NCI-H446 treated with DMSO at 0.1 percent for 48 hours (cell line): ENCODE data around the gene FCAMR.
A peak's percentile ranks its signal among the peaks of the same experiment; 100 is the strongest.
"Not testable (repeated sequence)": the region's sequence is repeated elsewhere in the genome, so short reads cannot be mapped to it uniquely, and the experiment has no call there.

ENCODE experiments used
- DNase-seq: peaks from one replicate; lab custom pipeline; 2025; lab: John Stamatoyannopoulos, UW

Gene FCAMR

GRCh38 chr1:206933333-206933945 lies 36.8 kb downstream of the FCAMR start:
- DNase-seq: no peak

DNA sequence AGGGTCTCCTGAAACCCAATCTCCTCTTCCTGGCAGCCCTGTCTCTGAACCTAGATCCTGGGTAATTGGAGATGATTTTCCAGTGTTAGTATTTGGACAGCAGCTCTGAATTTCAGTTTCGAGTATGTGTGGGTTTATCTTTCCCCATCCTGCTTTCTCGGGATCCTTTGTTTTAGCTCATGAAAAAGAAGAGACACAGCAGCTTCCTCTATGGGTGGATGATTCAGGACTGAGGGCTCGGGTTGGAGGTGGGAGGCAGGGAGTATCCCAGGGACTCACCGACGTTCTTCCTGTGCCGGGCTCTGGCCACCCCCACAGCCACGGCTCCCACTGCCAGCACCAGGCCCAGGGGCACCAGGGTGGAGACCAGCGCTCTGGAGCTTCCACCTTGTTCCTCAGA lies 38.1 kb downstream of the FCAMR start:
- no peak for DNase-seq

DNA sequence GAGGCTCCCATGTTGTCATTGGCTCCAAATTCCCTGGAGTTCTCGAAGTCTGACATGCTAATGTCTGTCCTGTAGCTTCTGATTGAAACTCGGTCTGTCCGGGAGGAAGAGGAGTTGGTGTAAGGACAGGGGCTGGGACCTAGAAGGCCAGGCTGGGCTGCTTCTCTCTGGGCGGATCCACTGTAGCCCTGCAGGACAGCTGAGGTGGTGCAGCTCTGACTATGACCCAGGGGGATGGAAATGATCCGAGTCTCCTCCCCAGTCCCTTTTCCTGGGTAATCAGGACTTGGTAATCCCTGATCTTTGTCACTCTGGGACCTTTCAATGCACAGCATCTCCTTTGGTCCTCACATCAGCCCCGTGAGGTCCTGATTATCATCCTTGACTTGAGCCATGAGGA lies 38.6 kb downstream of the FCAMR start:
- no peak for DNase-seq

DNA sequence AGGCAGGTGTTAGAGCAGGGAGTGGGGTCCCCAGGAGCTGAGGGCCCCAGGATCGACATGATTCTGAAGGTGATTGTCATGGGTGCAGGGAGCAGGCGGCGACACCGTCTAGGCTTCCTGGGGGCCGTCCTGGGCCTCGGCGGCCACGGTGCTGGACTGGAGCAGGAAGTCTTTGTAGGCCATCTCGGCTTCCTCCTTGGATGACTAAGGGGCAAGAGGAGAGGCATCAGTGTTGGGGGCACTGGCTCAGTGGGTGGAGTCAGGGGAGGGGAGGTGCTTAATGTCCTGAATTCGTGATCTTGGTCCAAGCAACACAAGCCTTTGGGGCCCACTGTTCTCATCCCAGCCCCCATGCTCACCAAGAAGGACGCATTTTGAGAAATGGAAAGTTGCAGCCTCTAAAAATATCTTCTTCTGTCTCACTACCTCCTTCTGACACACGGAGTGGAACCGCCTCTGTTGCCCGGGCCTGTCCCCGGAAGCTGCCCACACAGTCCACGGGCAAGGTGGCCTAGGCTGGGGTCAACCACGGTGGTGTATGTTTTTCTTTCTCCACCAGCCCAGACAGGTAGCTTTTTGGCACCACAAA lies 40.0 kb downstream of the FCAMR start:
- DNase-seq: no peak

DNA sequence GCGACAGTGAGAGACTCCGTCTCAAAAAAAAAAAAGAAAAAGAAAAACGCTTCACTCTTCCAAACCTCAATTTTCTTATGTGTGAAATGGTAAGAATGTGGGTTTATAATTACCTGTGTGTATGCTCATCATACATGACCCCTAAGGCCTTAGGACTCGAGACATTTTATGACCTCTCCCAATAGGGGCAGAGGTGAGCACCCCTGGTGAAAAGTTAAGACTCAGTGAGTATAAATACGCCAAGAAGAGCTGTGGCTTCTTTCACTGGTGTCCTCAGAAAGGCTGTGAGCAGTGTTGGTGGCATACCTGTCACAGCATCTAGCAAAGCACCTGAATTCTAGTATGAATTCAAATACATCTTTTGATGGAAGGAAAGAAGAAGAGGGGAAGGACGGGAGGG lies 40.7 kb downstream of the FCAMR start:
- DNase-seq: no peak

GRCh38 chr1:206926286-206926685 lies 44.0 kb downstream of the FCAMR start:
- DNase-seq: no peak

- DNase-seq: no peak
These were observed 45.0 kb downstream of the FCAMR start for GRCh38 chr1:206925106-206925736.

GRCh38 chr1:206924592-206925105 lies 45.6 kb downstream of the FCAMR start:
- DNase-seq: no peak

DNA sequence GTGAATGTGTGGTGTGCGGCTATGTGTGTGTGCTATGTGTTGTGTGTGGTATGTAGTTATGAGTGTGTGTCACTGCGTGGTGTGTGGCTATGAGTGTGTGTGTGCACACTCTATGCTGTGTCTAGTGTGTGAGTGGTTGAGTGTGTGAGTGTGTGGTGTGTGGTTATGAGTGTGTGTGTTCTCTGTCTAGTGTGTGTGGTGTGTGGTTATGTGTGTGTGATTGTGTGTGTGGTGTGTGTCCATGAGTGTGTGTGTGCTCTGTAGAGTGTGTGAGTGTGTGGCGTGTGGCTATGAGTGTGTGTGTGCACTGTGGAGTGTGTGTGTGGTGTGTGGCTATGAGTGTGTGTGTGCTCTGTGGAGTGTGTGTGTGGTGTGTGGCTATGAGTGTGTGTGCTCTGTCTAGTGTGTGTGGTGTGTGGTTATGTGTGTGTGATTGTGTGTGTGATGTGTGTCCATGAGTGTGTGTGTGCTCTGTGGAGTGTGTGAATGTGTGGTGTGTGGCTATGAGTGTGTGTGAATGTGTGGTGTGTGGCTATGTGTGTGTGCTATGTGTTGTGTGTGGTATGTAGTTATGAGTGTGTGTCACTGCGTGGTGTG lies 46.2 kb downstream of the FCAMR start:
- DNase-seq: not testable (repeated sequence)

- DNase-seq: no peak
These were observed 47.0 kb downstream of the FCAMR start for GRCh38 chr1:206923009-206923960.

DNA sequence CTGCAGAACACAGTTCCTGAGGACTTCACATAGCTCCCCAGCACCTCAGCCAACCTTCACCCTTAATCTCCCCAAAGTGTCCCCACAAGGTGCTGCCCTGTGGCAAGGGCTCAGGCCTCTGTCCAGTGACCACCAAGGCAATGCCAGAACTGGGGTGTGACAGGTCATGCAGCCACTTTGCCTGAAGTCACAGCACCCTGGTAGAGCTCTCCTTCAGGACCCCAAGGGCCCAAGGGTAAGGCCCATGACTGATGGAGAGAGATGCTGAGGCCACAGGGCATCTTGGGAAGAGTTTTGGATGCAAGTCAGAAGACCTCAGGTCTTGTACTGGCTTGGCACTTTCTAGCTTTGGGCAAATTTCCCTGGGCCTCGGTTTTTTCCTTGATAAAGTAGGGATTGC lies 47.7 kb downstream of the FCAMR start:
- DNase-seq: no peak

- no peak for DNase-seq
These were observed 48.4 kb downstream of the FCAMR start, which contains the start of gene FCMR for GRCh38 chr1:206921772-206922265. TSS of gene FCMR (minus strand) at chr1:206921941. CDS start at chr1:206921854, 87 bp downstream.

DNA sequence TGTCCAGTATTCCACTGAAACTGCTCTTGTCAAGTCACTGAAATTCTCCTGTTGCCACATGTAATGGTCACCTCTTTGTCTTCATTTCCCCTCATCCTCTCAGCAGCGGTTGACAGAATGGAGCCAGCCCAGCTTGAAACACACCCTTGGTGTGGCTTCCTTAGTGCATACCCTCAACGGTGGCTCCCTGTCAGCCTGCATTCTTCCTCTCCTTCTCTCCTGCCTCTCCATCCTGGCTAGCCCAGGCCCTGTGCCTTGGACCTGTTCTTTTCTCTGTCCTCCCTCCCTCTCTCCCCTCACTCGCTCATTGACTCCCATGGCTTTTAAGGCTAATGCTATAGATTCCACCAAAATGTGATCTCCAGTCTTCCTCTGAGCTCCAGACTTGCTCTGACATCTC lies 52.2 kb downstream of the FCAMR start:
- DNase-seq: no peak

GRCh38 chr1:206916000-206916709 lies 54.1 kb downstream of the FCAMR start:
- DNase-seq: no peak

DNA sequence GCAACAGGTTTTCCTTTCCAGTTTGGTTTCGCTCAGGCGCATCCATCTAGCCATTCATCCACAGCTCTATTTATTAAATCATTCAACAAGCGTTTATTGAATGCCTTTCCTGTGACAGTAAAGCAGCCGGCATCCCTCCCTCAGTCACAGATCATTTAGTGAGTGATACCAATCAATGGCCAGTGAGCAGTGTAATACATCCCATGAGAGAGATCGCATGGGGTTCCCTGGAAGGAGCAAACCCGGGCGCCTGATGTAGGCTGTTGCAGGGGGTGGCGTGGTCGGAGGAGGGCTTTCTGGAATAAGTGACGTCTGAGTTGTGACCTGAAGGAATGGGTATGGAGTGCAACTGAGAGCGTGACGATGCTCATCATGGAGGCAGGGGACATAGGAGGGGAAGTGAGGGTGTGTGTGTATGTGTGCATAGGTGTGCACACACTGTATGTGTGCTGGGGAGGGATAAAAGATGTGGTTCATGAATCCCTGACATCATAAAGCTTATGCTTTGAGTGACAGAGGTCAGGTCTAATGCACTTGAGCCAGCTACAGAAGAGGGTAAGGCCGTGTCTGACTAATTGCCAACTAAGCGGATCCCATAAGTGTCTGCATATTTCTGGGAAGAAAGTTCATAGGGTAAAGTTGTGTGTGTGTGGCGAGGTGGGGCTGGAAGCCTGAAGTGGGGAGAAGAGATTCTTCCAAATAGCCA lies 55.1 kb downstream of the FCAMR start:
- DNase-seq: no peak

DNA sequence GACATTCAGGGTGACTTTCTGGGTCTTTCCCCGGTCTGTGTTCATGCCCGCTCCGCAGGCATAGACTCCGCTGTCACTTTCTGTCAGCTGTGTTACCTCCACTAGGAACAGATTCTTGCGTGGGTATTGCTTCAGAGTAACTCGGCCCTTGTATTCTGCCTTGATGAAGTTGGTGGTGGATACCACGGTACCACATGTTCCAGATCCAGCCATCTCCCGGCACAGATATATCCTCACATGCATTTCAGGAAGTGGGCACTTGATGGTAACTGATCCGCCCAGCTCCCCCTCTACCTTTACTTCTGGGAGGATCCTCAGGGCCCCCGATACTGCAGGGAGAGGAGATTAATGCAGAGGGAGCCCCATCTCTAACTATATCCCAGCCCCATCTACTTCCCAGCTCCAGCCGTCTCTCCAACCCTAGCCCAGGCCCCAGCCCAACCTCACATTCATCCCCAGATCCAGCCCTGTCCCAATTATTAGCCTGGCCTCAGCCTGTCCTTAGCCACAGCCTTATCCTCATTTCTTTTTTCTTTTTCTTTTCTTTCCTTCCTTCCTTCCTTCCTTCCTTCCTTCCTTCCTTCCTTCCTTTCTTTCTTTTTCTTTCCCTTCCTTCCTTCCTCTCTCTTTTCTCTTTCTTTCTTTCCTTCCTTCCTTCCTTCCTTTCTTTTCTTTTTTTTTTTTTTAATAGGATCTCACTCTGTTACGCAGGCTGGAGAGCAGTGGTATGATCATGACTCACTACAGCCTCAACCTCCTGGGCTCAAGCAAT lies 56.3 kb downstream of the FCAMR start:
- DNase-seq: no peak

DNA sequence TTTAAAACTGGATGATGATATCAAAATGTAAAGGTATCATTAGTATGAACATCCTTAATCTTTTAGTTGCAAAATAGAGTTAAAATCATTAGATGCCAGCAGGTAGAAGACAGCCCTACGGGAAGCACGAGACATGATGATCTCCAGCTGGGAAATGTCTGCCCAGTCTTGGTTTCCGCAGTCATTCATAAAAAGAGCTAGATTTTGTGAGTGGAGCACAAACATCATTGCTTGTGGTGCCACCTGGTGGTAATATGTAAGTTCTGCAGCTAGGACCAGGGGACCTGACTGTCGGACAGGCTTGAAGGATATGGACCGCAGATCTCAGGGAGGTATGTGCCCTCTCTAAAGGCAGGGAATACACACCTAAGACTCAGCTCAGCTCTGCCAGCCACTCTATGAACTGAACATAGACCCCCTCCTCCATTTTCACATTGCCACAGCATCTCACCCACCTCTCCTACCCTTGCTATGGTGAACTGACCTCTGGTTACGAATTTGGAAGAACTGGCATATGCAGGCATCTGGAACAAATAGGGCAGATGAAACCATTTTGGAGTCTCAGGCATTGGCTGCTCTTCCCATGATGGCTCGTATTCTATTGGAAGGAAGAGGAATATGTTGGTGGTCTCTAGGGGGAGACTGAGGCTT lies 57.7 kb downstream of the FCAMR start:
- DNase-seq: peak; percentile 53

GRCh38 chr1:206911064-206911663 lies 59.1 kb downstream of the FCAMR start:
- peak; percentile 40 for DNase-seq

GRCh38 chr1:206909883-206910318 lies 60.4 kb downstream of the FCAMR start:
- DNase-seq: no peak
